ENCODE measurements around the gene PFDN5. TPM values are rescaled to one million over a fixed set of nuclear protein-coding genes. Genes with fewer than 3 reads are reported as not detected.
A peak's percentile ranks its signal among the peaks of the same experiment; 100 is the strongest.

The PFDN5 gene
- total and polyA plus RNA-seq, 2 experiments from 2014 or later: 377 to 441 TPM

- H3K4me2 ChIP-seq: no peak overlapping the region
- H3K27me3 ChIP-seq: peaks cover 3% of the 10 kb centered on the region
- peak; percentile 41 for DNase-seq (ENCODE audit: low spot score)
- H3K36me3 ChIP-seq (replicated peaks; ENCODE audit: insufficient read depth, low read depth): no peaks in the 10 kb centered on the region
- WGBS (ENCODE audit: low lambda C conversion rate, missing lambda C conversion rate): 41% methylated on average over 2 of the region's 6 CpGs
- H3K9me3 ChIP-seq (ENCODE audit: low read depth): no peaks in the 10 kb centered on the region
- peaks cover 8% of the 10 kb centered on the region for H3K4me1 ChIP-seq (ENCODE audit: insufficient read depth)
- H4K20me1 ChIP-seq (ENCODE audit: insufficient read depth, poor library complexity, severe bottlenecking): no peaks in the 10 kb centered on the region
- H3K4me3 ChIP-seq: no peak overlapping the region
- TF ChIP-seq EZH2 (IDR thresholded peaks at IDR 0.05; ENCODE audit: borderline replicate concordance) (no peak), EZH2phosphoT487 (IDR thresholded peaks at IDR 0.05; ENCODE audit: low read depth, severe bottlenecking, unreplicated experiment) (no peak)
- TF ChIP-seq, protein P1, sequence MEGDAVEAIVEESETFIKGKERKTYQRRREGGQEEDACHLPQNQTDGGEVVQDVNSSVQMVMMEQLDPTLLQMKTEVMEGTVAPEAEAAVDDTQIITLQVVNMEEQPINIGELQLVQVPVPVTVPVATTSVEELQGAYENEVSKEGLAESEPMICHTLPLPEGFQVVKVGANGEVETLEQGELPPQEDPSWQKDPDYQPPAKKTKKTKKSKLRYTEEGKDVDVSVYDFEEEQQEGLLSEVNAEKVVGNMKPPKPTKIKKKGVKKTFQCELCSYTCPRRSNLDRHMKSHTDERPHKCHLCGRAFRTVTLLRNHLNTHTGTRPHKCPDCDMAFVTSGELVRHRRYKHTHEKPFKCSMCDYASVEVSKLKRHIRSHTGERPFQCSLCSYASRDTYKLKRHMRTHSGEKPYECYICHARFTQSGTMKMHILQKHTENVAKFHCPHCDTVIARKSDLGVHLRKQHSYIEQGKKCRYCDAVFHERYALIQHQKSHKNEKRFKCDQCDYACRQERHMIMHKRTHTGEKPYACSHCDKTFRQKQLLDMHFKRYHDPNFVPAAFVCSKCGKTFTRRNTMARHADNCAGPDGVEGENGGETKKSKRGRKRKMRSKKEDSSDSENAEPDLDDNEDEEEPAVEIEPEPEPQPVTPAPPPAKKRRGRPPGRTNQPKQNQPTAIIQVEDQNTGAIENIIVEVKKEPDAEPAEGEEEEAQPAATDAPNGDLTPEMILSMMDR (IDR thresholded peaks at IDR 0.05; ENCODE audit: poor library complexity): no peak
- no peaks in the 10 kb centered on the region for H3K9me2 ChIP-seq (replicated peaks; ENCODE audit: insufficient read depth)
- no peak overlapping the region for H2AFZ ChIP-seq
- H3K79me2 ChIP-seq: no peaks in the 10 kb centered on the region
- H3K27ac ChIP-seq: no peak overlapping the region
Observed at GRCh38 chr12:53338916-53339315, 43.6 kb downstream of the PFDN5 start.

GRCh38 chr12:53340398-53340797 is 45.1 kb downstream of the PFDN5 start:
- H3K4me1 ChIP-seq (ENCODE audit: insufficient read depth): peaks cover 10% of the 10 kb centered on the region
- no peaks in the 10 kb centered on the region for H3K9me2 ChIP-seq (replicated peaks; ENCODE audit: insufficient read depth)
- H3K27ac ChIP-seq: no peak overlapping the region
- H3K4me2 ChIP-seq: no peak overlapping the region
- no peaks in the 10 kb centered on the region for H3K36me3 ChIP-seq (replicated peaks; ENCODE audit: insufficient read depth, low read depth)
- H2AFZ ChIP-seq: no peak overlapping the region
- H3K9me3 ChIP-seq (ENCODE audit: low read depth): no peaks in the 10 kb centered on the region
- no peaks in the 10 kb centered on the region for H4K20me1 ChIP-seq (ENCODE audit: insufficient read depth, poor library complexity, severe bottlenecking)
- H3K79me2 ChIP-seq: no peaks in the 10 kb centered on the region
- TF ChIP-seq, protein P1 (IDR thresholded peaks at IDR 0.05; ENCODE audit: poor library complexity): no peak
- TF ChIP-seq EZH2phosphoT487 (IDR thresholded peaks at IDR 0.05; ENCODE audit: low read depth, severe bottlenecking, unreplicated experiment): no peak
- TF ChIP-seq EZH2 (IDR thresholded peaks at IDR 0.05; ENCODE audit: borderline replicate concordance): no peak
- 83% methylated on average over 8 of the region's 9 CpGs for WGBS (ENCODE audit: low lambda C conversion rate, missing lambda C conversion rate)
- no peak for DNase-seq (ENCODE audit: low spot score)
- peaks cover 3% of the 10 kb centered on the region for H3K27me3 ChIP-seq
- no peak overlapping the region for H3K4me3 ChIP-seq

DNA sequence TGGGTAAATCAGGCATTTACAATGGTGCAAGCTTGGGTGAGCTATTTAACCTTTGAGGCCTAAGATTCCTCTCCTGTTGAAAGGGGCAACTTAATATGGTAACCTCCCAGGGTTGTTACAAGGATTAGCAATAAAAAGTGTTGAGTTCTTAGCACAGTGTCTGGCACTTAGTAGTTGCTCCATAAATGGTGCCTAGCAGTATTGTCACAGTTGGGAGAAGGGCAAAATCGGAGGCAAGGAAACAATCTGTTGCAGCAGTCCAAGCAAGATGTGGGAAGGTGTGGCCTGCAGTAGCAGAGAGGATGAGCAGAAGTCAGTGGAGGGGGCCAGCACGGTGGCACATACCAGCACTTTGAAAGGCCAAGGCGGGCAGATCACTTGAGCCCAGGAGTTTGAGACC is 48.1 kb downstream of the PFDN5 start:
- no peaks in the 10 kb centered on the region for H3K9me3 ChIP-seq (ENCODE audit: low read depth)
- H3K4me3 ChIP-seq: no peak overlapping the region
- peaks cover 6% of the 10 kb centered on the region for H3K4me1 ChIP-seq (ENCODE audit: insufficient read depth)
- TF ChIP-seq EZH2phosphoT487 (IDR thresholded peaks at IDR 0.05; ENCODE audit: low read depth, severe bottlenecking, unreplicated experiment): no peak
- TF ChIP-seq EZH2 (IDR thresholded peaks at IDR 0.05; ENCODE audit: borderline replicate concordance): no peak
- TF ChIP-seq, protein P1 (IDR thresholded peaks at IDR 0.05; ENCODE audit: poor library complexity): no peak
- no peaks in the 10 kb centered on the region for H4K20me1 ChIP-seq (ENCODE audit: insufficient read depth, poor library complexity, severe bottlenecking)
- no peaks in the 10 kb centered on the region for H3K79me2 ChIP-seq
- no peak overlapping the region for H3K4me2 ChIP-seq
- 53% methylated on average over 3 of the region's 3 CpGs for WGBS (ENCODE audit: low lambda C conversion rate, missing lambda C conversion rate)
- no peak overlapping the region for H2AFZ ChIP-seq
- H3K9me2 ChIP-seq (replicated peaks; ENCODE audit: insufficient read depth): no peaks in the 10 kb centered on the region
- H3K27me3 ChIP-seq: no peaks in the 10 kb centered on the region
- no peaks in the 10 kb centered on the region for H3K36me3 ChIP-seq (replicated peaks; ENCODE audit: insufficient read depth, low read depth)
- no peak overlapping the region for H3K27ac ChIP-seq
- DNase-seq (ENCODE audit: low spot score): no peak

DNA sequence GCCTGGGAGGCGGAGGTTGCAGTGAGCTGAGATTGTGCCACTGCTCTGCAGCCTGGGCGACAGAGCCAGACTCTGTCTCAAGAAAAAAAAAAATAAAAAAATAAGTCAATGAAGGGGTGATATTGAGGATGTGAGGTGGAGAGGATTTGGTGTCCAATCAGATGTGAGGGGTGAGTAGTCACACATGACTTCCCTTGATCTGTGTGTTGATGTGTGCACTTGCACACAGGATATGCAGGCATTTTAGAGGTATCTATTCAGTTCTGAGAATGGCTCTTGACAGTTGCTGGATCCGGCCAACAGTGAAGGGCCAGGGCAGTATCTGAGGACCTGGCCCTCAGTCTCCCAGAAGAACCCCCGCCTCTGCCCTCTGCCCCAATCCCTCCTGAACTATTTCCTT is 48.6 kb downstream of the PFDN5 start:
- TF ChIP-seq EZH2 (IDR thresholded peaks at IDR 0.05; ENCODE audit: borderline replicate concordance): no peak
- no peak for TF ChIP-seq EZH2phosphoT487 (IDR thresholded peaks at IDR 0.05; ENCODE audit: low read depth, severe bottlenecking, unreplicated experiment)
- TF ChIP-seq, protein P1 (IDR thresholded peaks at IDR 0.05; ENCODE audit: poor library complexity): no peak
- no peaks in the 10 kb centered on the region for H3K27me3 ChIP-seq
- DNase-seq (ENCODE audit: low spot score): no peak
- H3K4me1 ChIP-seq (ENCODE audit: insufficient read depth): peaks cover 5% of the 10 kb centered on the region
- peak overlapping the region; percentile 99 for H3K4me2 ChIP-seq
- no peaks in the 10 kb centered on the region for H4K20me1 ChIP-seq (ENCODE audit: insufficient read depth, poor library complexity, severe bottlenecking)
- H3K79me2 ChIP-seq: no peaks in the 10 kb centered on the region
- no peaks in the 10 kb centered on the region for H3K36me3 ChIP-seq (replicated peaks; ENCODE audit: insufficient read depth, low read depth)
- peak overlapping the region; percentile 99 for H2AFZ ChIP-seq
- H3K9me3 ChIP-seq (ENCODE audit: low read depth): no peaks in the 10 kb centered on the region
- no peak overlapping the region for H3K4me3 ChIP-seq
- 95% methylated on average over 4 of the region's 4 CpGs for whole genome bisulfite sequencing (ENCODE audit: low lambda C conversion rate, missing lambda C conversion rate)
- H3K9me2 ChIP-seq (replicated peaks; ENCODE audit: insufficient read depth): no peaks in the 10 kb centered on the region
- H3K27ac ChIP-seq: no peak overlapping the region

Data from hepatocyte (in vitro differentiated cells).